SK-MEL-5 (cell line): ENCODE results near the gene HOXD11. TPM values are rescaled to one million over a fixed set of nuclear protein-coding genes. Genes with fewer than 3 reads are reported as not detected.

Experiments
- DNase-seq: peaks from one replicate; pipeline ENCODE4 v3.0.0-alpha.2; 2016; ENCODE audit warnings: low read depth, low spot score
- in situ Hi-C: cut with HindIII; loops from 2 replicates; pipeline ENCODE4 v1.10.0; 2016; ENCODE audit warnings: low sequenced_read_pairs, high pct_unique_total_duplicates, low pct_unique_long_range_greater_than_20kb
- total RNA-seq: library from RNA; depleted of rRNA; stranded (reverse); fragments of >200 nt; shearing (Covaris generic); gene quantifications from 2 replicates; pipeline ENCODE4 v1.2.3, GENCODE V29; 2014

HOXD11 gene
- total RNA-seq, 1 experiment from 2014 or later = 0.53 TPM

DNA sequence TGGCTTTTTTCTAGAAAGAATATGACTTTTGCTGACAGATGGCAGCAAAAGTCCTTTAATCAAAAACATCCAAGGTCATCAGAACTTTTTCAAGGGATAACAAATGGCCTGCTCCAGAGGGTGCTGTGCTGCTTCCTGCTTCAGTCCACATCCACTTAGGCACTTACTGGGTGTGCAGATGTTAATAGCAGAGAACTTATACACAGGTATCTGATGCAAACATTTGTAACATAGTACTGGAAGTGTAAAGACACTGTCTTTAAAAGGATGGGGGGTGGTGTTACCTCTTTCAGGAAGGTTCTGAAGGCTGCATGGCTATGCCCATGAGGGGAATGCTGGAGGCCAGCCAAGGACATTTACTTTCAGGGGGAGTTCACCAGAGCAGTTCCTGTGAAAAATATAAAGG is 28.0 kb downstream of the HOXD11 start:
- DNase-seq = peak; percentile 38
- in situ Hi-C loops = no loop called here

DNA sequence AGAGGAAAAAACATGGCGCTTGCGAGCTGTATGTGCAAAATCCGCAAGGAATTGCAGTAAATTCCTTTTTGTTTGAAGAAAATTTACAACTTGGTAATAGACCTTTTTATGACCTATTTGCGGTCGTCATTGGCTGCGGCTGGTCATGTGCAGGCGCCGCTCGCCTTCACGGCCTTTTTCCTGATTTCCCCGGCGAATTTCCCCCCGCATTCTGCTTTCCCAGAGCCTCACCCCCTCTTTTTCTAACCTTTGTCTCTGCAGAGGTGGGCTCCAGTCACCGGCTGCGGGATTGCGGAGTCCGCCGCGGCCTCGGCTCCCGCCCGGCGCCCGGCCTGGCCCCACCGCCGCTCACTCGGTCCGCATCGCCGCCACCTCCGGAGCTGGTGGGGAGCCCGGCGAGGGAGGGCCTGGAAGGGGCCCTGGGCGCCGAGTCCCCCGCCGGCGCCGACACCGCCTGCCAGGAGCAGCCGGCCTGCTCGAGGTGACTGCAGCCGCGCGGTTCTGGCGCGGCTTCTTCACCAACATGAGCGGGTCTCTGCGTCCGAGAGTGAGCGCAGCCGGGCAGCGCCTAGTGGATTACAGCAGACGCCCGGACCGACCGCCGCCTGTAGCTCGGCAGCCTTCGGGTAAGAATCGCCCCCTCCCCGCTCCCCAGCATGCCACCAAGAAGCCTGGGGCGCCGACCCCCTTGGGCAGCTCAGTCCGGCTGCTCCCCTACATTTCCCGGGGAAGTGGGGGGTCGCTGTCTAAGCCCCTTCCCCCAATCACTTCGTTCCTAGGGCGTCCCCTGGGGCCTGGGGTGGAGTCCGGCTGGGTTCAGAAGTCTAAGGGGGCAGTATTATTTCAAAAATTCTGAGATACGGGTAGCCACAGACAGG is 29.5 kb downstream of the HOXD11 start:
- in situ Hi-C loops = no loop called here
- DNase-seq = peak; percentile 26

DNA sequence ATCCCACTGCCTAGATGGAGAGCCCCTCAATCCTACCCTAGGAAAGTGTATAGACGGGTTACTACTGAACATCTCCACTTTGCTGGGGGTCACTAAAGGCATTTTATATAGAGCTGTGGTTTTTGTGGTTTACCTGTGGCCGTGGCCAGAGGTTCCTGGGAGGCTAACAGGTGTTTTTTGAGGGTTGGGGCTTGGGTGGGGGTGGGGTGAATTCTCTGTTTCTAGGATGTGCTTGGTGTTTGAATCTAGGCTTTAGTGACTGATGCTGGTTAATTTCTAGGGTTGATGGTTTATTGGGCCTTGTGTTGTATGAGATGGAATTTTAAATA is 30.1 kb downstream of the HOXD11 start:
- in situ Hi-C loops = no loop called here
- no peak for DNase-seq

DNA sequence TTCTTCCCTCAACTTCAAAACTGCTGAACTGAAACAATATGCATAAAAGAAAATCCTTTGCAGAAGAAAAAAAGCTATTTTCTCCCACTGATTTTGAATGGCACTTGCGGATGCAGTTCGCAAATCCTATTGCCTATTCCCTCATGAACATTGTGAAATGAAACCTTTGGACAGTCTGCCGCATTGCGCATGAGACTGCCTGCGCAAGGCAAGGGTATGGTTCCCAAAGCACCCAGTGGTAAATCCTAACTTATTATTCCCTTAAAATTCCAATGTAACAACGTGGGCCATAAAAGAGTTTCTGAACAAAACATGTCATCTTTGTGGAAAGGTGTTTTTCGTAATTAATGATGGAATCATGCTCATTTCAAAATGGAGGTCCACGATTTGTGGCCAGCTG is 30.8 kb downstream of the HOXD11 start:
- DNase-seq = no peak
- in situ Hi-C loops = no loop called here

DNA sequence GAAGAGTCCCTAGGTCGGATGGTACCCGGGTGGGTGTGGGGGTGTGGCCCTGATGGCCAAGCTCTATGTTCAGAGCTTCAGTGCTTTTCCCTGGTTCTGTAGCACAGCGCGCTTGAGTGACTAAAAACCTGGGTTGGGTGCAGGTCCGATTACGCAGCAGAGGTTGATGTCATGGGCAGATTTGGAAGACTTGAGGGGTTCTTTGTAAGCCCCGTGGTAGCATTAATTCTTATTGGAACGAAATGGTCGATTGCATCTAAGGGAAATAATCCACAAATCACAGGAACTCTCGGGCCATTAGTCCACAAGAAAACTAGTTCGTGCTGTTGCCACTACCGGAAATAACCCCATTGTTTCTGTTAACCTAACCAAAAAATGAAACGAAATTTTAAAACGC is 31.4 kb downstream of the HOXD11 start:
- in situ Hi-C loops = no loop called here
- DNase-seq = no peak

DNA sequence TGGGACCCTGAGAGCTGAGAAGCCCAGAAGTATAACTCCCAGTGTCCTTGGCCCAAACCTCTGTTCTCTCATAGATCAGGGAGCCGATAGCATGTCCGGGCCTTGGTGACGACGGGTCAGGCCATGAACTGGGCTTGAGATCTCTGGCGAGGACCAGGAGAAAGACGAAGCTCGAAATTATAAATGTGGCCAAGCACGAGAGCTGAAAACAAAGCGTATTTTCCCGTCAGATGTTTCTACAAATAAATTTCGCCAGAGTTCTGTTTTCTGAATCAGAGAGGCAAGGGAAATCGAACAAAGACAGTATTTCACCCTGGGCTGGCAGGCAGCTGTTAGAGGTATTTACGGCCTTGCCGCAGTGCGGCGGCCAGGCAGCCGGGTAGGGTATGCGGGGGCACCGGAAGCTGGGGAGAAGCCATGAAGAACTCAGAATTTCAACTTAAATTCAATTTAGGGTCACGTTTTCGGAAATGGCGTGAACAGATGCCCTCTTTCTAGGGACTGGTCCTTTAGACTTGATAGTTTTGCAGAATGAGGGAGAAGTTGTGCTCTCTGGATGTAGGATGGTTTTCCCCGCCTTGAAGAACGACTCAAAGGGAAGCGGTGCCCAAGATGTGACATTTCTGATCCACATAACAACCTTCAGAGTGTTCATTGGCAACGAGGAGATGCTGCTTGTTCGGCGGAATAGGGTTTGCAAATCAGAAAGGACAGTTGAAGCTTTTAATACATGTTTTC is 32.0 kb downstream of the HOXD11 start:
- in situ Hi-C loops = no loop called here
- no peak for DNase-seq

DNA sequence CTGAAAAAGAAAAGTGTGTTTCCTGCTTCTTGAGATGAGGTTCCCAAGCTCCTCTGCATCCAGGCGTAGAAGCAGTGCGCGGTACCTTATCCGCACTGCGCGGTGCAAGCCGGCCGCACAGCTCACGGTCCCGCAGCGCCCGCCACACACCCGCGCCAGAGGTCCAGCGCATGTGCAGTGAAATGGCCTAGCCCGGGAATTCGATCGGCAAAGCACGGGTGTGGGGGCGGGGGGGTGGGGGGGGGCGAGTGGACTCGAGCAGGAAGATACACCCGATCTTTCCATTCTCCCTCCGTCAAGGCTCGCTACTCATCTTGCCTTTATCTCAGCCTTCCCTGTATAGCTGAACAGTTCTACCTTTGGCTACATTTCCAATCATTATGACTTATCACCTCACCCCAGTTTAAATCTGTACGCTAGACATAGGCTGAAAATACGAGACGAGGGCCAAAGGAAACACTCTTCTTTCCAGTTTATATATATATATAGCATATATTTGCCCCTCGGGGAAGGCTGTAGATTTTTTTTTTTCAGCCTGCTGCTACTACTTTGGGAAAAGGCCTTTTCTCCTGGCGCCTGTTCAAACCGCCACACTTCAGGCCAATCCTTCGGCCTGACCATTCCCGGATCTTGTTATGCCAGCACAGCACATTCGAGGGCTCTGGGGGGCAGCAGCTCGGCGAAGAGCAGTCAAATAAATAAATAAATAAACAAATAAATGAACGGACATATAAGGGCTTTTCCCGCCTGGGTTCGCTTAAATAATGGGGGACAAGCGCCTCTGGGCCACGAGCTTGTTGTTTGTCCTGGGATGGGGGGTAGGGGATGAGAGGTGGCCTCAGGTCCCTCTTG is 32.8 kb downstream of the HOXD11 start:
- no peak for DNase-seq
- in situ Hi-C loops = no loop called here

DNA sequence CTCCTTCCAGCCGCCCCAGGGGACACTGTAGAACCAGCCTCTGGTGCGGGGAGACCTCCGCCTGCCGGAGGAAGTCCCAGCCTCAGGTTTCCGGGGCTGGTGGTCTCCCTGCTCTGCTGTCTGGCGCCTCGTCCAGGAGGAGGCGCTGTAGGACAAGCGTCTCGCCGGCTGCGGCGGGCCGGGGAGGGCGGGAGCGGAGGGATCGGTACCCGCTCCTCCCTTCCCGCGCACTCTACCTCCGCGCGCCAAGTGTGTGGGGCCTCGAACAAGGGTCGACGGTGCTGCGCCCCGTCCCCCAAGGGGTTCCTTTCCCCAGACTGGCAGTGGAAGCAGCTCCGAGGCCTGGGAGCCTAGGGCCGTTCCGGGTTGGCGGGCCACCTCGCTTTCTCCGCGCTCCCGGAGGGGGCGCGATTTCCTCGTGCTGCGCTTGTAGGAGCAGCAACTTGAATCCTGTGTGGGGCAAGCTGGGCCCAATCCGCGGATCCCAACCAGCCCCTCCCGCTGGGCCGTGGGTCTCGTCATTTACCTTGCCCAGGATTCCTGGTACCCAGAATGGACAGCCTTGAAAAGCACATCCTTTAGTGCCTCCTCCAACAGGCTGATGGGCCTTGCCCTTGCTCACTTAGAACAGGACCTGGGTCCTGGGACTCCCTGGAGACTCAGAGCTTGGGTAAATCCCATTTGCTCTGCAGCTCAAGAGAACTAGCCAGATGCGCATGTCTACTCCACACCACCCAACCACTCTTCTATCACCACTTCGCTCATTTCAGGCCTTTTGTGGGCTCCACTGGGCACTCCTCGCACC is 33.6 kb downstream of the HOXD11 start:
- in situ Hi-C loops = no loop called here
- peak; percentile 80 for DNase-seq

DNA sequence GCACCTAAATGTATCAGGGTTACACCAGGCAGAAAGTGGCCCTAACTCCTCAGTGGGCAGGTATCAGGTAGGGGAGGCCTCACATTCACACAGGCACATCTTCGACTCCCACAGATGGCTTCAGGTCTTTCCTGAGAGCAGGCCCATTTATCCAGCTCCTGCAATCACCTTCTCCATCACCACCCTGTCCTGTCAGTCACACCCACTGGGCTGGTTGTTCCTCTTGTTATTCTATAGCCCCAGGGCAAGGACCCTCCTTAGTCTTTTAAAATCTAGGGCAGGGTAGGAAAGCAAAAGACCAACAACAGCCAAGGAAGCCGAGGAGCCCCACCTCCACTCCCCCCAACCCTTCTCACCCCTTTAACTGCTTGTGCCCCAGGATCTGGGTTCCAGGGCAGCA is 35.2 kb downstream of the HOXD11 start:
- in situ Hi-C loops = no loop called here
- no peak for DNase-seq

DNA sequence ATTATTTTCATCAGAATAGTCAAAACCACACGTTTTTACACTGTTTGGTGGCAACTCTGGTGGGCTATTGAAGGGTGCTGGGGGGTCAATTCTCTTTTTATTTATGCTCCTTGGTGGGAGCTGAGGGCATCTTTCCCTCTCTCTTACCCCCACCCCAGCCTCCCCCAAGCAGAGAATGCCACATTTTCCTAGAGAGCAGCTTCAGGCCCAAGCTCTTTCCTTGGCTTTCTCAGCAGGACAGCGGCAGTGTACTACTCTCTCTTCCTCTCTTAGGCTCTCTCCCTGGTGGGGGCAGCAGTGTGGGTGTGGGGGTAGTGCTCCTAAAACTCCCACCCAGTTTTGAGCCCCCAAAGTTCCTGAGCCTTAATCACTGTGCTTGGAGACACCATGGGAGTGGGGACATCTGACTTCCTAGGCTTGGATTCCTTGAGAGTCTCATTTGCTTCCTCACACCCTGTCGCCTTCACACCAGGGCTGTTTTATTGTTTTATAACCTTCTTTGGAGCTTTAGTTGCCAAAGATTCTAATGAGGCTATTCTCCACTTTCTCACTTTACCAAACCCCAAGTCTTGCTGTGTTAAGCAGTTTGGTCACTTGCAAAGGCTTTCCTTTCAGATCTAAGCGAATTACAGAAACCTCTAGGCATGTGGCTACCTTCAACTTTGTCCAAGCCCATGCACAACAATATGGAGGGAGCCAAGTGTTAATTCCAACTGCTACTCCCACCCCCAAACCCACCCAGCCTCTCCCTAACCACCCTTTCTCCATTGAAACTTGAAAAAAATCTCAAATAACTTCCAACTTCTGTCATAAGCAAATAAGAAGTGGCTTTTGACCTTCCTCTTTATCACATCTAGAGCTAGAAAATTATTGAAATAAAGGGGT is 38.2 kb downstream of the HOXD11 start:
- in situ Hi-C loops = no loop called here
- DNase-seq = no peak

DNA sequence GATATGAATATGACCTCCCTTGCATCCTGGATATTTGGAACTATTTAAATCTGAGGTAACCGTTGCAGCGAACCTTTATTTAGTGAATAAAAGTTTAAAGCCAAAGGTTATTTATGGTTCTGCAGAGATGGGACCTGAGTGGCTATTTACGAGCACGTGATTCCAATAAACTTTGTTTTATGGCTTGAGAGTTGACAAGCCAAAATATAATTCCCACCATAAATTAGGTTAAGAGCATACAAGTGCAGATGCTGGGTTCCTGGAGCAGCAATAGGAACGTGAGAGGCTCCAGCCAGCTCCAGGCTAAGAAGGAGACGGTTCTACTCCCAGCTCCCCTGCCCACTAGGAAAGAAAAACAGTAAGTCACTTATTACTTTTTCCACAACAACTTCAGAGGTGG is 39.0 kb downstream of the HOXD11 start:
- in situ Hi-C loops = no loop called here

DNA sequence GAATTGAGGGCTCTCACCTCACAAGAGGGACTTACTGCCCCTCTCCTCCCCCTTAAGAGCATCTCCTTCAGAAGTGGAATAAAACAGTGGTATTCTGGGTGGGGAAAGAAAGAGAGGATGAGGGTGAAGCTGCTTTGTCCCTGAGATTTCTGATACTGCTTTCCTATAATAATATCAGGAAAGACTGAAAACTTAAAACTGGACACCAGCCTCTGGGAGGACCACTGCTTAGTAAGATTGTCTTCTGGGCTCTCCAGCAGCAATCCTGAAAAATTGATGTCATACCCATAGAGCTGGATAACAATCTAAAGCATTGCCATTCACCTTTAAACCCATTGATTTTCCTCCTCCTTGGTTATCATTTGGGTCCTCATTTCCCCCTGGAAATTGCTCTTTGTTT is 39.6 kb downstream of the HOXD11 start:
- in situ Hi-C loops = no loop called here

More for the DNA sequence above, 39.0 kb downstream of the HOXD11 start:
- DNase-seq = no peak

DNA sequence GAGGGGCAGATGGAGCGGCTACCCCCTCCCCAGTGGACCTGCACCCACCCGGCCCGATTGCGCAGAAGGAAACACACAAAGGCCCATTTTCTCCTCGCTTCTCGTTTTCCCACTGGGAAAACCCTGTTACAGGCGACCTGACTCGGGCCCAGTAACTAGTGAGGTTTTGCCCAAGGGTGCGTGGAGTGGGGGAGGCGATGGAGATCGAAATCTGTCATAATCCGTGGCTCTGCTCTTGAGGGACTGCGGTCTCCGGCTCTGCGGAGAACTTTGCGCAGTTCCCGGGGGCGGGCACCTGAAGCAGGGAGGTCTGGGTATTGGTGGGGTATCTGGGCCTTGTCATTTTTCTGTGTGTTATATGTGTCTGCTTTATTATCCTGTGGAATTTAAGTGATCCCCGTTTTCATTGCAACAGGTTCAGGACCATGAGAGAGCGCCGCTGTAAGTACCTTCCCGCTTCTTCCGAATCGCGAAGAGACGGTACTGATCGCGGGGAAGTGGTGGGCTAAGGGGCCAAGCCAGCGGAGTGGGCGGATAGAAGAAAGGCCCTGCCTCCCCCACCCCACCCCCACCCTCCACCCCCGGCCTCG is 40.2 kb downstream of the HOXD11 start:
- DNase-seq = no peak
- in situ Hi-C loops = no loop called here

More for the DNA sequence above, 39.6 kb downstream of the HOXD11 start:
- no peak for DNase-seq

DNA sequence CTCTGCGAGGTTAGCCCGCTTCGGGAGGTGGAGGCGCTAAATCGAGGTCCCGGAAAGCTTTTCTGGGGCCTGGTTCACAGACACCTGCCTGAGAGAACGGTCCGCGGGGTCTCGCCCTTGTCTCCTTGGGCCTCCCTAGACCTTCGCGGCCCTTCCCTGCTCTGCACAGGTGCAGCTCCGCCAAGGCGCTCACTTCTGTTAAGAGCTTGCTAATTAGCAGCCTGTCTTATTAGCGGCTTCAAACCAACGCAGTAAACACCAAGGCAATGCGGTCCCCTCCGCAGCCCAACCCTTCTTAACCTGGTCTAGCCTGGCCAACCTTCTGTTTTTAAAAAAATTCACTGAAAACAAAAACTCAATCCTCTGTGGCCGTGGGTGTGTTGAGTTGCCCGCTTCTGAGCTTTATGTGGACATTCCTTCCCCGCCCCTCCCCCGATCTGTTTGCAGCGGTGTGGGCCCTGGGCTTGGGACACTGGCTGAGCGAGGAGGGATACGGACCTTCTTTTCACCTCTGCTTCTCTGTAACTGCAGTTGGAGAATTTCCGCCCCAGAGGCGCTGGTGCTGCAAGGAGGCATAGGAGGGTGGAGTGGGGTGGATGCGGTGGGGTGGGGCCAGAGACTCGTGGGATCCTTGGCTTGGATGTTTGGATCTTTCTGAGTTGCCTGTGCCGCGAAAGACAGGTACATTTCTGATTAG is 40.9 kb downstream of the HOXD11 start:
- in situ Hi-C loops = no loop called here
- no peak for DNase-seq

DNA sequence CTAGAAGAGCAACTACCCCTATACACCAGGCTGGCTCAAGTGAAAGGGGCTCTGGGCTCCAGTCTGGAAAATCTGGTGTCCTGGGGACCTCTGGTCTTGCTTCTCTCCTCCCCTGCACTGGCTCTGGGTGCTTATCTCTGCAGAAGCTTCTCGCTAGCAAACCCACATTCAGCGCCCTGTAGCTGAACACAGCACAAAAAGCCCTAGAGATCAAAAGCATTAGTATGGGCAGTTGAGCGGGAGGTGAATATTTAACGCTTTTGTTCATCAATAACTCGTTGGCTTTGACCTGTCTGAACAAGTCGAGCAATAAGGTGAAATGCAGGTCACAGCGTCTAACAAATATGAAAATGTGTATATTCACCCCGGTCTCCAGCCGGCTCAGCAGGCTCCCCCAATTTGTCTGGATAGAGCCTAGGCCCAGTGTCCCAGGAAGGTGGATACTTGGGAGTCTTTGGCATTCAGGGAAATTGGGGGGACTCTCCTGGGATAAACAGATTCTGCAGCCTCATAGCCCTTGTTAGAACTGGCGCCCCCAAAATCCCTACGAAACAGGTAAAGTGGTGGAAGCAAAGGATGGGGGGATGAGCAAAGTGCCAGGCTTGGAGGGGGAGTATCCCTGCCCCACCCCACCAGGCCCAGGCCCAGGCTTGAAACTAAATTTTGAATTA is 41.8 kb downstream of the HOXD11 start:
- DNase-seq = no peak
- in situ Hi-C loops = no loop called here
